ENCODE measurements around the gene ESRRB. TPM values are rescaled to one million over a fixed set of nuclear protein-coding genes. Genes with fewer than 3 reads are reported as not detected.

Gene ESRRB
- total RNA-seq, 1 donor from 2014 or later, result 0.74 TPM

DNA sequence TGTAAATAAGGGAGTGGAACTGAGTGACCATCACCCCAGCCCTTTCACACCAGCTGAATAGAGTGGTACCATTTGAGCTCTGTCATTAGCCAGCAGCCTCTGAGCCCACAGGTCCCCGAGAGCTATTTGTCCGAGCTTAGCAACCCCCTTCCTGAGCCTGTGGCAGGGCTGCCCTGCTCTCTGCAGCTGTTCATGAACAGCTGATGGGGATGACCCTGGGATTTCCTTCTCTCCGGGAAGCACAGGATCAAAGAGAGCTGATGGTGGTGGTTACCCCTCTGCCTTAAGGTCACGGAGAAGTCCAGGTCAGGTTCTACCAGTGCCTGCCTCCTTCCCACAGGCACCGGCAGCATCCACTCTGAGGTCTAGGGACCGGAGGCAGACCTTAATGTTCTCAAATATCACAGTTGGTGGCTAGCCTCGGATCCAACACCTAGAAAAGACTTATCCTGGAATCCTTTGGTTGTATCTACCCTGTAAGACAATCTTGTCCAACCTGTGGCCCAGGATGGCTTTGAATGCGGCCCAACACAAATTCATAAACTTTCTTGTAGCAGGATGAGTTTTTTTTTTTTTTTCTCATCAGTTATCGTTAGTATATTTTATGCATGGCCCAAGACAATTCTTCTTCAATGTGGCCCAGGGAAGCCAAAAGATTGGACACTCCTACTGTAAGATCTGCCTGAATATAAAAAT is 81.1 kb downstream of the ESRRB start:
- Histone ChIP-seq H3K27ac (no peak overlapping the region), H3K4me1 (no peaks in the 10 kb centered on the region), H3K36me3 (no peaks in the 10 kb centered on the region), H3K4me3 (no peak overlapping the region), H3K27me3 (no peaks in the 10 kb centered on the region), H3K9me3 (no peaks in the 10 kb centered on the region)
- no peak for TF ChIP-seq POLR2AphosphoS5 (IDR thresholded peaks at IDR 0.05; ENCODE audit: insufficient read depth in 1 of 2, low read depth in 1 of 2)
- TF ChIP-seq, protein P1, sequence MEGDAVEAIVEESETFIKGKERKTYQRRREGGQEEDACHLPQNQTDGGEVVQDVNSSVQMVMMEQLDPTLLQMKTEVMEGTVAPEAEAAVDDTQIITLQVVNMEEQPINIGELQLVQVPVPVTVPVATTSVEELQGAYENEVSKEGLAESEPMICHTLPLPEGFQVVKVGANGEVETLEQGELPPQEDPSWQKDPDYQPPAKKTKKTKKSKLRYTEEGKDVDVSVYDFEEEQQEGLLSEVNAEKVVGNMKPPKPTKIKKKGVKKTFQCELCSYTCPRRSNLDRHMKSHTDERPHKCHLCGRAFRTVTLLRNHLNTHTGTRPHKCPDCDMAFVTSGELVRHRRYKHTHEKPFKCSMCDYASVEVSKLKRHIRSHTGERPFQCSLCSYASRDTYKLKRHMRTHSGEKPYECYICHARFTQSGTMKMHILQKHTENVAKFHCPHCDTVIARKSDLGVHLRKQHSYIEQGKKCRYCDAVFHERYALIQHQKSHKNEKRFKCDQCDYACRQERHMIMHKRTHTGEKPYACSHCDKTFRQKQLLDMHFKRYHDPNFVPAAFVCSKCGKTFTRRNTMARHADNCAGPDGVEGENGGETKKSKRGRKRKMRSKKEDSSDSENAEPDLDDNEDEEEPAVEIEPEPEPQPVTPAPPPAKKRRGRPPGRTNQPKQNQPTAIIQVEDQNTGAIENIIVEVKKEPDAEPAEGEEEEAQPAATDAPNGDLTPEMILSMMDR (IDR thresholded peaks at IDR 0.05), result no peak
- TF ChIP-seq POLR2A (IDR thresholded peaks at IDR 0.05), result no peak
- intact Hi-C loops (cut with DNase I), result no loop called here
- no peak for DNase-seq (ENCODE audit: extremely low spot score in 2 of 2)

DNA sequence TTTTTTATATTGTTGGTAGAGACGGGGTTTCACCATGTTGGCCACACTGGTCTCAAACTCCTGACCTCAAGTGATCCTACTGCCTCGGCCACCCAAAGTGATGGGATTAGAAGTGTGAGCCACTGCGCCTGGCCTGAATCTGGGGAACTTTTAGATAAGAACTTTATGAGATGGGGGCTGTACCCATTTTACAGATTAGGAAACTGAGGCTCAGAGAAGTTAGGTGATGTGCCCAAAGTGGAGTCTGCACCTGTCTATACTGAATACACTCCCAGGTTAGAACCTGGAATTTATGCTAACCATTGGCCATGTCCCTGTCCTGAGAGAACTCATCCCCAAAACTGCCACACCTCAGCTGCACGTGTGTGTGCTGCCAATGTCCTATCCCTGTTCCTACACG is 81.9 kb downstream of the ESRRB start:
- Histone ChIP-seq H3K9me3 (no peaks in the 10 kb centered on the region), H3K4me3 (no peak overlapping the region), H3K36me3 (no peaks in the 10 kb centered on the region), H3K4me1 (no peaks in the 10 kb centered on the region), H3K27me3 (no peaks in the 10 kb centered on the region), H3K27ac (no peak overlapping the region)
- intact Hi-C loops (cut with DNase I), result no loop called here
- no peak for DNase-seq (ENCODE audit: extremely low spot score in 2 of 2)
- TF ChIP-seq, protein P1 (IDR thresholded peaks at IDR 0.05), result no peak
- TF ChIP-seq POLR2AphosphoS5 (IDR thresholded peaks at IDR 0.05; ENCODE audit: insufficient read depth in 1 of 2, low read depth in 1 of 2) (no peak), POLR2A (IDR thresholded peaks at IDR 0.05) (no peak)

- H3K36me3 ChIP-seq, result no peaks in the 10 kb centered on the region
- TF ChIP-seq POLR2A (IDR thresholded peaks at IDR 0.05) (no peak), POLR2AphosphoS5 (IDR thresholded peaks at IDR 0.05; ENCODE audit: insufficient read depth in 1 of 2, low read depth in 1 of 2) (no peak)
- TF ChIP-seq, protein P1 (IDR thresholded peaks at IDR 0.05), result no peak
- no peak for DNase-seq (ENCODE audit: extremely low spot score in 2 of 2)
- no peak overlapping the region for H3K4me3 ChIP-seq
- H3K27ac ChIP-seq, result no peak overlapping the region
- intact Hi-C loops (cut with DNase I), result no loop called here
- no peaks in the 10 kb centered on the region for H3K4me1 ChIP-seq
- H3K27me3 ChIP-seq, result no peaks in the 10 kb centered on the region
- no peaks in the 10 kb centered on the region for H3K9me3 ChIP-seq
Measured at GRCh38 chr14:76461886-76462285, 85.9 kb downstream of the ESRRB start.

DNA sequence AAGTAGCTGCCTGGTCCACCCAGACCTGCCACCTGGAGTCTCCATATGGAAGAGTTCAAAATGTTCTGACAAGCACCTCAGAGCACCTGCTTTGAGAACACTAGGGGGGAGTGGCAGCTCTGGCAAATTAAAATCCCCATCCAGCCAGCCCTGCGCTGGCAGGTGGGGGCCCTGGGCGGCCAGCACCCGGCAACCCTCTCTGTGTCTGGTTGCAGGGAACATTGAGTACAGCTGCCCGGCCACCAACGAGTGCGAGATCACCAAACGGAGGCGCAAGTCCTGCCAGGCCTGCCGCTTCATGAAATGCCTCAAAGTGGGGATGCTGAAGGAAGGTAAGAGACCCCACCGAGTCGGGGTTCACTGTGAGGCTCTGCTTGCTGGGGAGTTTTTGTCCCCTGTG is 86.4 kb downstream of the ESRRB start:
- H3K4me3 ChIP-seq, result no peak overlapping the region
- intact Hi-C loops (cut with DNase I), result no loop called here
- TF ChIP-seq POLR2AphosphoS5 (IDR thresholded peaks at IDR 0.05; ENCODE audit: insufficient read depth in 1 of 2, low read depth in 1 of 2) (no peak), POLR2A (IDR thresholded peaks at IDR 0.05) (no peak)
- TF ChIP-seq, protein P1 (IDR thresholded peaks at IDR 0.05), result no peak

DNA sequence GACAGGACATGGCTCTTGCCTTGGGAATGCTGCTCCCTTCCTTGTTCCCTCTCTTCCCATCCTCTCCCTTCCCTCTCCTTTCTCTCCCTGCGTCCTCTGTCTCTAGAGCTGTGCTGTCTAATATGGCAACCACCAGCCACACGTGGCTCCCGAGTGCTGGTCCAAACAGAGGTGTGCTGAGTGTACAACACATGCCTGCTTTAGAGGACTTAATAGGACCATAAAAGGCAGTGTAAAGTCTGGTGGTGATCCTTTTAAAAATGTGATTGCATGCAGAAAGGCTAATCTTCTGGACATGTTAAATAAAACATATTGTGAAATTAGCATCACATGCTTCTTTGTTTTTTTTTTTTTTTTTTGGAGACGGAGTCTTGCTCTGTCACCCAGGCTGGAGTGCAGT is 87.2 kb downstream of the ESRRB start:
- Histone ChIP-seq H3K27ac (no peak overlapping the region), H3K27me3 (no peaks in the 10 kb centered on the region), H3K4me3 (no peak overlapping the region), H3K9me3 (no peaks in the 10 kb centered on the region), H3K36me3 (no peaks in the 10 kb centered on the region), H3K4me1 (no peaks in the 10 kb centered on the region)
- no peak for DNase-seq (ENCODE audit: extremely low spot score in 2 of 2)
- TF ChIP-seq, protein P1 (IDR thresholded peaks at IDR 0.05), result no peak
- TF ChIP-seq POLR2AphosphoS5 (IDR thresholded peaks at IDR 0.05; ENCODE audit: insufficient read depth in 1 of 2, low read depth in 1 of 2), result no peak
- TF ChIP-seq POLR2A (IDR thresholded peaks at IDR 0.05), result no peak
- intact Hi-C loops (cut with DNase I), result no loop called here

More for the DNA sequence above, 86.4 kb downstream of the ESRRB start:
- Histone ChIP-seq H3K9me3 (no peaks in the 10 kb centered on the region), H3K36me3 (no peaks in the 10 kb centered on the region), H3K4me1 (no peaks in the 10 kb centered on the region), H3K27me3 (no peaks in the 10 kb centered on the region), H3K27ac (no peak overlapping the region)
- no peak for DNase-seq (ENCODE audit: extremely low spot score in 2 of 2)

Measured in vagina (tissue), 2 donors.